ENCODE measurements around the gene ATP5MC2.
"Not testable (repeated sequence)": the region's sequence is repeated elsewhere in the genome, so short reads cannot be mapped to it uniquely, and the experiment has no call there.

The ATP5MC2 gene

GRCh38 chr12:53675701-53676607 lies at the start of gene ATP5MC2:
Gene ATP5MC2, minus strand, starts transcription at chr12:53676083. Its CDS starts 3,469 bp downstream, at chr12:53672614.
- DNase-seq, result peak; percentile 97
- ATAC-seq, result peak; percentile 95

DNA sequence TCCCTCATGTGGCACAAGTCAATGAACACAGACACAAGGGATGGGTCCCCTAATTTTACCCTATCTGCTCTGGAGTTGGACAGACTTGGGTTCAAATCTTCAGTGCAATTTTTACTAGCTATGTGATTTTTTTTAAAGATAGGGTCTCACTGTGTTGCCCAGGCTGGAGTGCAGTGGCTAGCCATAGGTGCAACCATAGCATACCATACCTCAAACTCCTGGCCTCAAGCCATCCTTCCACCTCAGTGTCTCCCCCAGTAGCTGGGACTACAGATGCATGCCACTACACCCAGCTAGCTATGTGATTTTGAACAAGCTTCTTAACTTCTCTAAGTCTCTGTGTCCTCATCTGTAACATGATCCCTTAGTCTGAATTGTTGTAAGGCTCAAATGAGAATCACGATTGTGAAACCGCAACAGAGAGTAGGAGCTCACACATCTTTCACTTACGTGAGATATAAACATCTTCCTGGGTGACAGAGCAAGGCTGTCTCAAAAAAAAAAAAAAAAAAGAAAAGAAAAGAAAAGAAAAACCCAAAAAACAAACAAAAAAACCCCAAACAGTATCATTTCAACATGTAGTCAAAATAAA lies 46.7 kb upstream of the ATP5MC2 start:
- DNase-seq, result no peak
- ATAC-seq, result no peak

DNA sequence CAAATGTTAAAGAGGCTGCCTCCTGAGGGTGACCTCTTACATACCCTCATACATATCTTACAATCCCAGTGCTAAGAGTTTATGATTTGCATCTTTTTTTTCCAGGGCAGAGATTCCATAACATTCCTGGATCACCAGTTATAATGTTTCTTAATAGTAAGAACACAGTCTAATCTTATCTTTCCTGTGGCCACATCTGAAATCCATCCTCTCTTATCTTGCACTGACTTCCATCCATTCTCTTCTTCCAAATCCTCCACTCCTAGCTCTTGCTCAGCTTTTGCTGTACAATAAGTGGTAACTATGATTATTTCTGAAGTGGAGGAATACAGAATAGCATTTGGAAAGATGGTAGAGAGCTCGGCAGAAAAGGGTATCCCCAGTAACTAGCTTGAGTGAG lies 45.1 kb upstream of the ATP5MC2 start:
- DNase-seq, result no peak
- ATAC-seq, result no peak

- DNase-seq, result no peak
- no peak for ATAC-seq
Observed at GRCh38 chr12:53719649-53720048, 43.8 kb upstream of the ATP5MC2 start.

- DNase-seq, ATAC-seq: not testable (repeated sequence)
Observed at GRCh38 chr12:53718567-53718966, 42.7 kb upstream of the ATP5MC2 start.

DNA sequence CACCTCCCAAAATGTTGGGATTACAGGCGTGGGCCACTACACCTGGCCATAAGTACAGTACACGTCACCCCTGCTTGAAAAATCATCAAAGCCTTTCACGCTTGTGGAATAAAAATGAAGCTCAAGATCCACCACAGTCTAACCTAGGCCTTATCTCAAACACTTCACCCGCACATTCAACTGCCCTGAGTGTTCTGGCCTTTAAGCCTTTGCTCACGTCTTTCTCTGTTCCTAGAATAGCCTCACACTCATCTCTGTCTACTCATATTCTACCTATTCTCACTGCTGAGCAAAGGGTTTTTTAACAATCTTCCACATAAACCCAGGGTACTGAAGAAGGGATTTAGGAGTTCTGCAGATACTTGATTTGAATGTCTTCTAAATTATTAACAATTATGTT lies 41.4 kb upstream of the ATP5MC2 start:
- no peak for DNase-seq
- ATAC-seq, result no peak

DNA sequence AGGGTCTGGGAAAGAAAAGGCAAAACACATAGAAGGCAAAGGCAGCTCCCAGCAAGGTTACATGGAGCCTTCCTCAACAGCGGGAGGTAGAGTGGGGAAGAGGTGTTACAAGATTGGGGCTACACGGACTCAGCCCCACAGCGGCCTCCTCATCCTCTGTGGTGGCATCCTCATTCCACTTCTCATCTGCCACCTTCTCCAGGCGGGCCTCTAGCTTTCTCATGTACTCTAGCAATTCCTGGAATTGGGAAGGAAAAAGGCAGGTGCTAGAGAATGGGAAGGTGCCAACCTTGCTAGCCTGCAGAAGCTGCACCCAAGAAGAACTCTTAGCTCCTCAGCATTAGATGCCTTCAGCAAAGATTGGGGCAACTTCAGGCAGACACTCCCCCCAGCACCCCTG lies 38.1 kb upstream of the ATP5MC2 start:
- ATAC-seq (no peak), DNase-seq (no peak)

DNA sequence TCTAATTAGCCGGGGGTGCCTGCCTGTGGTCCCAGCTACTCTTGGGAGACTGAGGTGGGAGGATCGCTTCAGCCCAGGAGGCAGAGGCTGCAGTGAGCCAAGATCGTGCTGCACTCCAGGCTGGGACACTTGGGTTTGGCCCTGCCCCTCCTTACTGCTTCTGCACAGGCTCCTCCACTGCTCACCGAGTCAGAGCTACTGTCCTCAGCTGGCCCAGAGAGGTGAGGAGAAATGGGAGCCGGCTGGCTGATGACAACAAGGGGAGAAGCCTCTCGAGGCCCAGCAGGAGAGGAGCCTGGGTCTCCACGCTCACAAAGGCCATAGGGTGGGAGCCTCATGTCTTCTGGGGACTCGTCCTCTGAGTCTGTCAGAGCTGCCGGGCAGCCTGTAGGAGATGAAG lies 37.6 kb upstream of the ATP5MC2 start:
- DNase-seq, result no peak
- no peak for ATAC-seq

- ATAC-seq, result no peak
Observed at GRCh38 chr12:53712059-53712643, 36.3 kb upstream of the ATP5MC2 start.

GRCh38 chr12:53710091-53710490 lies 34.2 kb upstream of the ATP5MC2 start:
- DNase-seq (no peak), ATAC-seq (no peak)

More at GRCh38 chr12:53712059-53712643, 36.3 kb upstream of the ATP5MC2 start:
- DNase-seq, result no peak

GRCh38 chr12:53709671-53710070 lies 33.8 kb upstream of the ATP5MC2 start:
- DNase-seq (no peak), ATAC-seq (no peak)

DNA sequence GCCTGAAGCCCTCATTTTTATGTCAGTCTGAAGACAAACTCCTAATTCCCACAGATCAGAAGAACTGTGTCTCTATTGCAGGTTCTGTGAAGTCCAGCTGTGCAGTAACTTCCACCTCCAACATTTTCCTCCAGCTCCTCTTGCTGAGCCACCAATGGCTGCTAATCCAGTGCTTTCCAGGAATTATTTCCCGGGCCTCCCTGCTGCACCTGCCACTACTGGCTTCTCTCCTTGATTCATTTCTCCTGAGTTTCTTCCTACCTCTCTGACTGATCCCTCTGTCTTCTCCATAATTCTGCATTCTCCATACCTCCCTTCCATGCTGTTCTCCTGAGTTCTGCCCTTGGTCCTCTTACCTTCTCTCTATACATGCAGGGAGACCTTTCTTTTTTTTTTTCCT lies 30.2 kb upstream of the ATP5MC2 start:
- ATAC-seq (no peak), DNase-seq (no peak)

DNA sequence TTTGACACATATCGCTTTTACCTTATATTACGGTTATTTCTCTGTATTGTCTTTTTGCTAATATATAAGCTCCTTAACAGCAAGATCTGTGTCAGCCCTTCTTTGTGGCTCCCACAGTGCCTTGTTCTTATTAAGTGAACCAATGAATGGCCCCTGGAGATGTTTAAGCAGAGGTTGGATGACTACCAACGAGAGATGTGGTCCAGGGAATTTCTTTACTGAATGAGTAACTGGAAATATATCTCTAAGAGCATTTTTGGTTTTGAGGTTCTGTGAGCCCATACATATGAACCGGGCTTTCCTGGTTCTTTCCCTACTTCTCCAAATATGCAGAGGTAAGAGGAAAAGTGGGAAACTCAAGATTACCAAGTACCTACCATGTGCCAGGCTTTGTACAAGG lies 27.9 kb upstream of the ATP5MC2 start:
- DNase-seq, result no peak
- no peak for ATAC-seq

GRCh38 chr12:53701518-53702264 lies 25.8 kb upstream of the ATP5MC2 start:
- ATAC-seq (peak; percentile 89), DNase-seq (peak; percentile 82)

DNA sequence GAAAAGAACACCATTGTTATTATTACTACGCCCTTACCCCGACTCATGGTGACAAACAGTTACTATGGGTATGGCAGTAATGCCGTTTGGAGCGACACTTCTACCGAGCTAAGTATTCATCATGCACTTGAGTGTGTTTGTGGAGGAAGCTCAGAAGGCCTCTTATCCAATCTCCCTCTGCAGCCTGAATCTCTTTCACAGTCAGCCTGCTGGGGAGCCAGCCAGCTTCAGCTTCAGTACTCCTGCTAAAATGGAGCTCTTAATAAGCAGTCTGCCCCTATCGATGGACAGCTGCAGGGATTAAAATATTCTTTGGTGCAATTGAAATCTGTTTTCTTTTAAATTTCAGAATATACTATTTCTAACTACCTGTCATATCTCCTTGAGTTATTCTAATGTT lies 24.7 kb upstream of the ATP5MC2 start:
- DNase-seq (no peak), ATAC-seq (no peak)

- ATAC-seq (no peak), DNase-seq (no peak)
Observed at GRCh38 chr12:53699678-53700025, 23.8 kb upstream of the ATP5MC2 start.

- ATAC-seq, result no peak
Observed at GRCh38 chr12:53698948-53699677, 23.2 kb upstream of the ATP5MC2 start.

GRCh38 chr12:53696655-53697331 lies 20.9 kb upstream of the ATP5MC2 start:
- ATAC-seq (no peak), DNase-seq (no peak)

More at GRCh38 chr12:53698948-53699677, 23.2 kb upstream of the ATP5MC2 start:
- no peak for DNase-seq

GRCh38 chr12:53696285-53696654 lies 20.4 kb upstream of the ATP5MC2 start:
- ATAC-seq, result peak; percentile 33

GRCh38 chr12:53695152-53696145 lies 19.6 kb upstream of the ATP5MC2 start:
- peak; percentile 57 for DNase-seq
- peak; percentile 80 for ATAC-seq

More at GRCh38 chr12:53696285-53696654, 20.4 kb upstream of the ATP5MC2 start:
- DNase-seq, result no peak

All from stimulated activated naive CD8-positive, alpha-beta T cell treated with anti-CD3 and anti-CD28 coated beads, Interleukin-15, Interleukin-2, amounts not matched to agents 100 U/mL and 50 U/mL, for 24 hours (primary cell).